Activated naive CD8-positive, alpha-beta T cell treated with anti-CD3 and anti-CD28 coated beads, Interleukin-2, amount 50 U/mL, for 24 hours (primary cell): ENCODE data around the gene HOXA3.
A peak's percentile ranks its signal among the peaks of the same experiment; 100 is the strongest.

Experiments
- ATAC-seq: fragments of 150-1000 bp; cut with Tn5 transposase; one replicate; pipeline ENCODE4 v1.10.0; 2021
- DNase-seq: peaks from one replicate; pipeline ENCODE4 v3.0.0; 2021
- H3K27ac Mint-ChIP-seq: one replicate; pipeline ENCODE4 v1.8.0; 2021; ENCODE audit warnings: mild to moderate bottlenecking, mixed read lengths
- H3K27me3 Mint-ChIP-seq: one replicate; pipeline ENCODE4 v1.8.0; 2021; ENCODE audit warnings: mixed read lengths
- H3K36me3 Mint-ChIP-seq: one replicate; pipeline ENCODE4 v1.8.0; 2021; ENCODE audit warnings: low read depth, mixed read lengths
- H3K4me1 Mint-ChIP-seq: one replicate; pipeline ENCODE4 v1.8.0; 2021; ENCODE audit warnings: mixed read lengths
- H3K4me3 Mint-ChIP-seq: one replicate; pipeline ENCODE4 v1.8.0; 2021; ENCODE audit warnings: mild to moderate bottlenecking, moderate library complexity, mixed read lengths
- H3K9me3 Mint-ChIP-seq: one replicate; pipeline ENCODE4 v1.8.0; 2021; ENCODE audit warnings: mixed read lengths

Gene HOXA3

DNA sequence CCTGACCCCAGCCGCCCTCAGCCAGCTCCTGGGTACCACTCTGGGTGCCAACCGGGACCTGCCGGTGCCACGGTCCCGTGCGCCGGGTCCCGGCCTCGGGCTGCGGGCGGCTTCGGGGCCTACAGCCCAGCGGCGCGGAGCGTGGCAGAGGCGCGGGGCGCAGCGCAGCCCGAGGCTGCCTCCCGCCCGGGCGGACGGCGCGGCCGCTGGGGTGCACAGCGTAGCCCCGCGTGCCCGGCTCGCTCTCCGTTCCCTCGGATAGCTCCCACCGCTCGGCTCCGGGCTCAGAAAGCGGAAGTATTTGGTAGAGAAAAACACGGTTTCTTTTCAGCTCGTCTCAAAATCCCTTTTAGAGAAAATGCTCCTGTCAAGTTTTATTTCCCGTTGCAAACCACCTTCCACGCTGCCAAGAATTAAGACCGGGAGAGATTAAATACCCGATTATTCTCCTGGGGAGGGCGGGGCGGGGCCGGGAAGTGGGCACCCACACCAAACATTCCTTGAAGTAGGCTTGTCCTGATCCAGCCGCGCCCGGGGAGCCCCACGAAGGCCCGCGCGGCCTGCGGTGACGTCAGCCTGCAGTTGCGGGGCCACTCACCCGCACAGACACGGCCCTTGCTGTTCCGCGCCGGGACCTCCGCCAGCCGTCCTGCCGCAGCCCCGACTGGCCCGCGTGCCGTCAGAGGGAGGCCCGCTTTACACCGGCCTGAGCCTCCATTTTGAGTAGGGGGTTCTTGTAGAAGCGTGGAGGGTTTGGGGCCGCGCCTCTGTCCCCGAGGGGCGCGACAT lies 40.4 kb upstream of the HOXA3 start:
- Mint-ChIP-seq H3K27me3 (peaks cover 88% of the 10 kb centered on the region), H3K36me3 (no peaks in the 10 kb centered on the region), H3K4me1 (peaks cover 20% of the 10 kb centered on the region), H3K4me3 (peak overlapping the region; percentile 43), H3K27ac (no peak overlapping the region), H3K9me3 (no peaks in the 10 kb centered on the region)
- DNase-seq (no peak), ATAC-seq (peak; percentile 50)

DNA sequence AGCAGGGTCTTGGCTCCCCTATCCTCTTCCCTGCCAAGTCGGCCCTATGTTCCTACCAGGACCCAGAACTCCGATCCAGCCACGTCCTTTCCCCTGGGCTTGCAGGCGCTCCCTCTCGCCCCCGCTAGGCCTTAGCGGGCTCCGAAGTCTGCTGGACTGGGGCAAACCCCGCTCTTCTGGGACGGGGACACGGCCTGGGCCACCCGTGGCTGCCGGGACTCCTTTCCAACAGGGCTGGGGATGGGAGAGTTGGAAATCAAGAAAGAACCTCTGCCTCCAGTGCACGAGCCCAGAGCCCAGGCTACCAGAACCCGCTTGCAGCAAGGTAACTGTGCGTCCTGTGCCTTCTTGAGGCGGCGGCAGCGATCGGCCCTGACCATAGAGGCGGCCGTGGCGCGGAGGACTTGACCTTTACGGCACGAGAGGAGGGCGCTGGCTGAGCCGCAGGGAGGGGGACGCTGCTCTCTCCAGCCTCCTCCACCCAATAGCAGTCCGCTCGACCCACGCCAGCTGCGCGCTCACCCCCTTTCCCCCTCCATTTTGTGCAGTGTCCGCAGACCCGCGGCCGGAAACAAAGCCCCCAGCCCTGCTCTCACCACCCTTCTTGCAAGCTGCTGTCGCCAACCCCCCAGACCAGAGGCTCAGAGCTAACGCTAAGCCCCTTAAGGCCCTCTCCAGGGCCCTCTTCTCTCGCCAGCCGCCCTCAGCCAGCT lies 39.6 kb upstream of the HOXA3 start:
- H3K4me1 Mint-ChIP-seq, result peaks cover 23% of the 10 kb centered on the region
- H3K4me3 Mint-ChIP-seq, result no peak overlapping the region

DNA sequence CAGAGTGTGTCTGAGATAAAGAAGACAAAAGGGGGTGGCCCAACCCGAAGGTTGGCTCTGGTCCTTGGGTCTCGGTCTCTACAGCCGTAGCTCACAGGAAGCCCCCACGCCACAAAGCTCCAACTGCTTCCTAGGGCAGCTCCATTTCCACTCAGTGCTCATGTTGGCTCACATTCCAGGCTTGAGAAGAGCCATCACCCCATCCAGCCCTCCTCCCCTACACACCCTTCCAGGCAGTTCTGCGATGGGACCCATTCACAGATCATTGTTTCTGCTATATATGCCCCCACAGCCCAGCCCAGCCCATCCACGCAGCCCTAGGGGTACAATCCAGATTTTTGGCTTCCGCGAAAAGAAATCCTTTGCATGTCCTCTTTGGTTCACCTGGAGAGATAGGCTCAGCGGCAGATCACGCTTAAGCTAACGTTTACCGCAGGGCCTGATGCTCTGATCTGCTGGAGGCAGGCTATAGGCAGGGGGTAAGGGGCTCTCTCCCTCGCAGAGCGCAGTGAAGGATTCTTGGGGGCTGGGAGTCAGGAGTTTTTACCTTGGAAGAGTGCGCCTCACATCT lies 38.9 kb upstream of the HOXA3 start:
- Mint-ChIP-seq H3K27me3 (peaks cover 86% of the 10 kb centered on the region), H3K9me3 (no peaks in the 10 kb centered on the region), H3K36me3 (no peaks in the 10 kb centered on the region), H3K27ac (peak overlapping the region; percentile 39), H3K4me3 (no peak overlapping the region), H3K4me1 (peaks cover 25% of the 10 kb centered on the region)
- DNase-seq (no peak), ATAC-seq (no peak)

More for the DNA sequence above, 39.6 kb upstream of the HOXA3 start:
- H3K27ac Mint-ChIP-seq, result no peak overlapping the region
- no peak for DNase-seq
- no peaks in the 10 kb centered on the region for H3K36me3 Mint-ChIP-seq
- H3K27me3 Mint-ChIP-seq, result peaks cover 88% of the 10 kb centered on the region
- no peaks in the 10 kb centered on the region for H3K9me3 Mint-ChIP-seq
- ATAC-seq, result no peak

DNA sequence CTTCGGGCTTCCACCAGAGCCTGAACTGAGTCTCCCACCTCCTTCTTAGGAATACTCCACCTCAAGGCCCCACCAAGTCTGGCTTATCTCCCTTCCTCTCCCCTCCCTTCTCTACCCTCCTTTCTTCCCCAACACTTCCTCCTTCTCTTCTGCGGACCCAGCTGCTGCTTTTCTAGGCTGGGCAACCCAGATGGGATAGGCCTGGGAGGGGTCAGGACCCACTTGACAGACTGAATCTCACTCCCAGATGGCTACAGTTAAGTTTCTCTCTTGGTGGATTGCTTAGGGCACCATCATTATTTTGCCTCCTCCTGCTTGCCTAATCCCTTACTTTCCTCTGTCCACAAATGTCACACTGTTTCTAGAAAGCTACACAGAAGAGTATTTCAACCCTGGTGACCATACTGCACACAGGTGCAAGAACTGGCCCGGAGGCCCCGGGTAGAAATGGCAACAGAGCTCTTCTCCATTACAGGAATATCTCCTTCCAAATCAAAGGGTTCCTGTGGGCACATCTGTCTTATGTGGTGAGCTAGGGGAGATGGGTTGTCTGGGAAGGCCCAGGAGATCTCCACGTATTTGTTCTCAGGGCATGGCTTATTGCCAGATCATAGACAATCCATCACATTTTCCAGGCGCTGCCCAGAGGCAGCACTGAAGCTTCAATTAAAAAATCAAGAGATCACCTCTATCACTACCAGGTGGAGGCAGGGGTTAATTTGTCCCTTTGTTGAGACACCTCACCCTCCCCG lies 37.8 kb upstream of the HOXA3 start:
- no peak overlapping the region for H3K27ac Mint-ChIP-seq
- peaks cover 89% of the 10 kb centered on the region for H3K27me3 Mint-ChIP-seq

DNA sequence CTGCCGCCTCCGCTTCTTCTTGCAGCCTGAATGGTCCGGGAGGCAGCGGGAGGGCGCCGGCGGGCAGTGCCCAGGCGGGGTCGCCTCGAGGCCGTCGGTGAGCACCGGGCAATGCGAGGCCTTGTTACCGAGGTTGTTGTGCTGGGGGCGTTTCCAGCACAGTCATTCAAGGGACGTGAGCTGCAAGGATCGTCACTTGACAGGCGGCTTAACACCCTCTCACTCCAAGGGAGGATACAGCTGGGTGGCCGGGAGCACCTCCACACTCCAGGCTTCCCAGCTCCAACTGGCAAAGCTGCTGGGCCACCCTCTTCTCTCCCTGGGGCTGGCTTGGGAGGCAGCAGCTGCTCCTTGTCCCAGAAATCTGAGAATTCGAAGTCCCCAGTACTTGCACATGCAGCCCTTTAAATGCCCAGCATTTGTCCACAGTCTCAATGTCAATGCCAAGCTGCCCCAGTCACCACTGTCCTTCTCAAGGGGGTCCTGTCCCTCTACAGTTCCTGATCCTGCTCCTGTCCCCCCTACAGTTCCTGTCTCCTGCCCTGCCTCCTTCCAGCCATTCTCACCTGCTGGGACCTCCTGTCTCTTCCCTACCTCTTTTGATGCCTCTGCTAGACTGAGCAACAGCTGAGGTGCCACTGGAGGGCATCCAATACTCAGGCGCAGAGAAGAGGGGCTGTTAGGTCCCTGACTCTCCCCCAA lies 37.1 kb upstream of the HOXA3 start:
- ATAC-seq, result no peak
- Mint-ChIP-seq H3K27me3 (peaks cover 89% of the 10 kb centered on the region), H3K9me3 (no peaks in the 10 kb centered on the region), H3K4me3 (no peak overlapping the region), H3K27ac (no peak overlapping the region), H3K4me1 (peaks cover 40% of the 10 kb centered on the region), H3K36me3 (no peaks in the 10 kb centered on the region)
- DNase-seq, result no peak

More for the DNA sequence above, 37.8 kb upstream of the HOXA3 start:
- no peaks in the 10 kb centered on the region for H3K36me3 Mint-ChIP-seq
- H3K4me1 Mint-ChIP-seq, result peaks cover 33% of the 10 kb centered on the region
- ATAC-seq, result no peak
- no peak overlapping the region for H3K4me3 Mint-ChIP-seq
- no peak for DNase-seq
- no peaks in the 10 kb centered on the region for H3K9me3 Mint-ChIP-seq

DNA sequence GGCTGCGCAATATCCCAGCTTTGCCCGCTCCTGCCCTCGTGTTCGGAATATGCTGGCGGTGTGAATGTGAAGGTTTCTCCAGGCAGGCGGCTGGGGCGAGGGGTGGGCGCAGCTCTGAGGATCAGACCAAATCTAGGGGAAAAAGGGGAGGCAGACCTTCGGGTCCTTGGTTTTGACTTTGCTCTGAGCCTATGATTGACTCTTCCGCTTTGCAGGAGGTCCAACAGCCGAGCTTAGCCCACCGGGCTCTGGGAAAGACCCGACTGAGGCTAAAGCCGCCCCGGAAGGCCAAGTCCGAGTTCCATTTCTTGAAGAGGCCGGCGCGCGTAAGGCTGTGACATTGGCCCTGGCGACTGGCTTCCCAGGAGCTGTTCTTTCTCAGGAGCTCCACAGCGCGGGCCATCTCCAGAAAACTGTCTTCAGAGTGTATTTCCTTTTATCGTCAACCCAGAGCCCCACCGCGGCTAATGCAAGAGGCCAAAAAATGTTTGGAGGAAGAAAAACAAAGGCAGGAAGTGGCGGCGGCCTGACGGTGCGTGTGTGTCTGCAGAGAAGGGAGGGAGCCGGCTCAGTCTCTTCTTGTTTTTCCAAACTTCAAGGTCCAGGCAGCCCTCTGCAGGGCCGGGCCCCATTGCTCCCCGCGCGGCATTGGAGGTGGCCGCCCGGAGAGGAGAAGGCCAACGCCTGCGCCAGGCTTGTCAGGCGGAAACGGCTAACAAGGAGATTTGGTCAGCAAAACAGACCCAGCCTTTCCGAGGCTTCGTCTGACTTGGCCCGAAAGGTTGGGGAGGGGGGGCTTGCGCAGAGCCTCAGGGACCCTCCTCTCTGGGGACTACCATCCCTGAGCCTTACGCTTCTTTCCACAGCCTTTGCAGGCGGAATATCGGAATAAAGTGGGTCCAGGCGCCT lies 36.3 kb upstream of the HOXA3 start:
- Mint-ChIP-seq H3K9me3 (no peaks in the 10 kb centered on the region), H3K27me3 (peaks cover 88% of the 10 kb centered on the region), H3K4me3 (peak overlapping the region; percentile 63), H3K27ac (no peak overlapping the region), H3K36me3 (no peaks in the 10 kb centered on the region), H3K4me1 (peaks cover 43% of the 10 kb centered on the region)
- ATAC-seq (no peak), DNase-seq (no peak)

DNA sequence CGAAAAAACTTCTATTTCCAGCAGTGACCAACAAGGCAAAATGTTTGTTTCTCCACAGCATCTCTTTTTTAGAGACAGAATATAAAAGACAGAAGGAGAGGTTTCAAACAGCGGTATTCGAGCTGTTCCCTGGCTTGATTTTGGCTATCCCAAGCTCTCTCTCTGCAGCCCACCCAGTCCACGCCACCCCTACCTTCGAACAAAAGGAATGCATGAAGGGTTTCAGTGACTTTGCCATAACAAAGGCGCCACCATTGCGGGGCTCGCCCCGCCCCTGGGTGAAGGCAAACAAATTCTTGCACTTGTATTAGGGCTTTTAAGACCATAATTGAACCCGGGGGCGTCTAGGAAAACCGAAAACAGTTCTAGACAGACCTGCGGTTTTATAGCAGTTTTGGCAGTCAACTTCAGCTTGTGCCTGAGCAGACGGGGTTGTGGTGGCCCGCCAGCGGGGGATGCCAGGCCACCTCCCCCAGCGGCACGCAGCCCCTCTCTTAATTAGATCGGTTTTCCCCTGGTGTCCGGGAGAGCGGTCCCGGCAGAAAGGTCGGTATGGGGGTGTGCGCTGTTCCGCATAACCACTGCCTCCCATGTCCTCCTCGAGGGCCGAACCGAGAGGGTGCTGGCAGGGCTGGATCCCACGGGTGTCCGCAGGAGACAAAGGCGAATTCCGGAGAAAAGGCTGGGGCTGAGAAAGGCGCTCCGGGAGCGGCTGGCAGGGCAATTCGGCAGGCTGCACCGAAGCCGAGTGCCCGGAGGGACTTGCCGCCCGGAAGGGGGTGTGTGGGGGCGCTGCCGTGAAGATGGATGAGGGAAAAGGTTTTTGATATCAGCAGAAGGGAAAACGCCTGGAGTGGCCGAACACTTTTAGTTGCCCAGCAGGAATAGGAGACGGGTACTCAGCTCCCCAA lies 35.3 kb upstream of the HOXA3 start:
- no peak for ATAC-seq
- Mint-ChIP-seq H3K9me3 (no peaks in the 10 kb centered on the region), H3K27ac (no peak overlapping the region), H3K27me3 (peaks cover 88% of the 10 kb centered on the region), H3K36me3 (no peaks in the 10 kb centered on the region), H3K4me1 (peaks cover 40% of the 10 kb centered on the region), H3K4me3 (peak overlapping the region; percentile 63)
- peak; percentile 2 for DNase-seq

DNA sequence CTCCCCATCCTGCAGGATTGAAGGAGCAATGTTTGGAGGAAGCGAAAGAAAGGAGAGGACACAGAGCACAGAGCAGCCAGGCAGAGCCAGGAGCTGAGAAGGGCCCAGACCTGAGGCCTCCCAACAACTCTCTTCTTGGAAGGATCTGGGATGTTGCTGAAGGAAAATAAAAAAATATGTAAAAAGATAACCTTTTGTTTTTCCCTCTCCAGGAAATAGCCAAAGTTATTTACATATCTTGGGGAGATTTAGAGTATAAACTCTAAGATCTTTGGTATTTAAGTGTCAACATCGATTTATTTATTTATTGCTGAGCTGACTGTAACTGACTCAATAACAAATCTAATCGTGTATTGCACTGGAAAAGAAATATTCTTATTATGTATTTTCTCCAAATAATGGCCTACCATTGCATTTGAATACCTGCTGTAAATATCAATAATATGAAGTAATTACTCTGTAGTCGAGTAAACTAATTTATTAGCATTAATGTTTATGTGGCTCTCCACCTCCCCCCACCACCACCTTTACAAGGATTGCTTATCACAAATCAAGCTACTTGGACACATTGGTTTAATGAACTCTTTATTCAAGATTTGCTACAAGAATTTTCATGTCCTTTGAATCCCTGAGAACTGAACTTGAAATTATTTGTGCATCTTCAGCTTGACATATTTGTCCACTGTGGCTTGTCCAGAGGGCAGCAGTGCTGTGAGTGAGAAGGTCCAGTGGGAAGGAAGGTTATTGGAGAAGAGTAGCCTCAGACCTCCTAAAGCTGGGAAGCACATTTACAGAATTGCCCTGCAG lies 34.5 kb upstream of the HOXA3 start:
- no peak overlapping the region for H3K27ac Mint-ChIP-seq

DNA sequence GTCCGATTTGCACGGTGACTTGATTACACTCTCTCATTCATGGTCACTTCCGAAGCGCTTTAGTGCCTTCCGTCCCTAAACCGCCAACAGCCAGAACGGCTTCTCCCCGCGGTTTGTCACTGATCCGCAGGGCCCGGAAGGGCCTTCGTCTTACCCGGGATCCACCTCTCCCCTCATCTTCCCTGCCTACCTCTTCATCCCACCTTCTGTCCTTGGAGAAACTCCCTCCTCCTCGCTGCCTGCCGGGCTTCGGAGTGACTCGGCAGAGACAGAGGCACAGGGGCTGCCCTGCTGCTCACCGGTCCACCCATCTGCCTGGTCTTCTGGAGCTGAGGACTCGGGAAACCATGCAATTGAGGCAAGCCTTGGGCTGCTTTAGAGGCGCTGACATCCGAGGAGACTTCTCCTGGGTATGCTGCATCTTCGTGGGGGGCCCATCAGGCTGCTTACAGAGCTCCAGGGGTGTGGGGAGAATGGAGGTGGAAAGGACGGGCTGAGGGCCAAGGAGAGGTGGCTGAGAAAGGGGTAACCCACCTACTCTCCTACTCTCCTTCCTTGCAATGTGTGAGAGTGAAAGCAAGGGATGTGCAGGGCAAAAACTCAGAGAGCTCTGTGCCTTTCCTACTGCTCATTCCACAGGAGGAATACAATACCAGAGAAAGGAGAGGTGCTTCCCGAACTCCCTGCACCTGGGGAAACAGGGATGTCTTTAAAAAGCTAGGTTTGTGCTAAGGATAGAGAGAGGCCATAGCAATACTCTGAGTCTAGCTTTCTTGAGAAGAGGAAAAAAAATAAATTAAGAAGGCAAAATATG lies 33.7 kb upstream of the HOXA3 start:
- Mint-ChIP-seq H3K27ac (peak overlapping the region; percentile 9), H3K9me3 (no peaks in the 10 kb centered on the region), H3K36me3 (no peaks in the 10 kb centered on the region), H3K4me1 (peaks cover 39% of the 10 kb centered on the region), H3K27me3 (peaks cover 88% of the 10 kb centered on the region), H3K4me3 (peak overlapping the region; percentile 69)
- no peak for ATAC-seq
- no peak for DNase-seq

More for the DNA sequence above, 34.5 kb upstream of the HOXA3 start:
- Mint-ChIP-seq H3K4me1 (peaks cover 39% of the 10 kb centered on the region), H3K9me3 (no peaks in the 10 kb centered on the region), H3K36me3 (no peaks in the 10 kb centered on the region), H3K4me3 (no peak overlapping the region), H3K27me3 (peaks cover 88% of the 10 kb centered on the region)
- no peak for ATAC-seq
- peak; percentile 0 for DNase-seq

DNA sequence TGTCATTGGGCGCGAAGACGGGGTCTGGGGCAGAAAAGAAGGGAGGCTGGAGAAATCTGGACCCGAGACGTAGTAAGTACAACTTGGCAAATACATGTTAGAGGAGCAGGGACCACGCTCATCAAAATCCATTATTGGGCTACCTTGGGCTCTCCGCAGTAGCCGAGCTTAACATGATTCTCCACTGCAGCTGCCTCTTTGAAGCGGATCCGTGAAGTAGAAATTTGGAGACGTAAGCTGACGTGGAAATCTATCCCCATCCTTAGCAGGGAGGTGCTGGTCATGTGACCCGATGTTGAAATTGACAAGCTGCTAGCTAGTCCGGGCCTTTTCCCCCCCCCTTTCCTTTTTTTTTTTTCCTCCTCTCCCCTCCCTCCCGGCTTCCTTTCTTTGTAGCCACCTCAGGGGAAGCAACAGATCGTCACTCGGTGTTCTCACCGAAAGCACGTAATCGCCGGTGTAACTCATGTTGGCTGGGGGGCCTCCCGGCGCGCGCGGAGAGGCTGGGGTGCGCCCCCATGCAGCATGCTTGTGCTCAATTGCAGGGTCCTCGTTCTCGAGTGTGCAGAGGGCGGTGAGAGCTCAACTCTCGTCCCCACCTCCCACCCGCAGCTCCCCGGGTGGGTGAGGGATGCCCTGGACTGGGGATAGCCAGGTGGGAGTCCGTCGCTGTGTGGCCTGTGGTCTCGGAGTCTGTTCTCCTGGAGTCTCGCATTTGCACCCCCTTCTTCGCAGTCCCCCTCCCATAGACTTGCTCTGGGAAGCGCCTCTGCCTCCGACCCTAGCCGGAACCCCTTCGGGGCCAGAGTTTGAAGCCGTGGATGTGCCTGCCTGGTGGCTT lies 32.9 kb upstream of the HOXA3 start, which contains the start of gene HOXA11:
HOXA11 (minus strand) TSS at position 220 of the 841 bp plus-strand sequence; CDS start at position 132, 88 bp downstream.
- Mint-ChIP-seq H3K4me3 (peak within 1 kb of the TSS; percentile 69), H3K27ac (peak within 1 kb of the TSS; percentile 59), H3K36me3 (no peaks in the 10 kb centered on the region), H3K27me3 (peaks cover 87% of the 10 kb centered on the region), H3K4me1 (peaks cover 39% of the 10 kb centered on the region), H3K9me3 (no peaks in the 10 kb centered on the region)
- ATAC-seq (no peak), DNase-seq (no peak)
